Measurements from ENCODE around the gene SRRM3.
"Not testable (repeated sequence)": the region's sequence is repeated elsewhere in the genome, so short reads cannot be mapped to it uniquely, and the experiment has no call there.

Gene SRRM3

DNA sequence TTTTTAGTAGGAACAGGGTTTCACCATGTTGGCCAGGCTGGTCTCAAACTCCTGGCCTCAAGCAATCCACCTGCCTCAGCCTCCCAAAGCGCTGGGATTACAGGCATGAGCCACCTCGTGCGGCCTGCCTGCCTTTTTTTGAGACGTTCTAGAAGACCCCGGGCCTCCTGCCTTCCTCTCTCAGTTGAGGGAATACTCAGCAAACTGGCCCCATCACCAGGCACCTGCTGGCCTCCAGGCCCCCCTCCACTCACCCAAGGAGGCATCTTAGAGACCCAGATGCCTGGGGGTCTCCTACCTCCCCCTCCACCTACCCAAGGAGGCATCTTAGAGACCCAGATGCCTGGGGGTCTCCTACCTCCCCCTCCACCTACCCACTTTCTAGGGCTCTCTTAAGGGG lies 91.2 kb downstream of the SRRM3 start:
- DNase-seq, result not testable (repeated sequence)

DNA sequence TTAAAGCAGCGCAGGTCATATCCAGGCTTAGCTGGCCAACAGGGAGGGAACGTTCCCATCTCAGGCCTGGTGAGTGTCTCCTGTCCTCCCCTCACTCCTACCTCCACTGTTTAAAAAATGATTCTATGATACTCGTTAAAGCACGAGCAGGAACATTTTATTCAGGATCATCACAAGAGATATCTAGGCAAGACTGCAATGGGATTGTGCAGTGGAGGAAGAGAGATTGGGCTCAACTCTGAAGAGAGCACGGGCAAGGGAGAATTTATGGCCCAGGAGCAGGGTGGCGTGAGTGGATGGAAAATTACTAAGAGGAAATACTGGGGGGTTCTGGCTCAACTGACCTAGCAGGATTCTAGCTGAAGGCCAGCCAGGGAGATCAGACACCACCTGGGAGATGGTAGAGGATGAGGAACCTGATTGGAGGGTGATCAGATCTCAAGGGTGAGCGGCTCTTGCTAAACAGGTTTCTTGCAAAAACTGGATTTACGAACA lies 91.8 kb downstream of the SRRM3 start:
- no peak for DNase-seq

DNA sequence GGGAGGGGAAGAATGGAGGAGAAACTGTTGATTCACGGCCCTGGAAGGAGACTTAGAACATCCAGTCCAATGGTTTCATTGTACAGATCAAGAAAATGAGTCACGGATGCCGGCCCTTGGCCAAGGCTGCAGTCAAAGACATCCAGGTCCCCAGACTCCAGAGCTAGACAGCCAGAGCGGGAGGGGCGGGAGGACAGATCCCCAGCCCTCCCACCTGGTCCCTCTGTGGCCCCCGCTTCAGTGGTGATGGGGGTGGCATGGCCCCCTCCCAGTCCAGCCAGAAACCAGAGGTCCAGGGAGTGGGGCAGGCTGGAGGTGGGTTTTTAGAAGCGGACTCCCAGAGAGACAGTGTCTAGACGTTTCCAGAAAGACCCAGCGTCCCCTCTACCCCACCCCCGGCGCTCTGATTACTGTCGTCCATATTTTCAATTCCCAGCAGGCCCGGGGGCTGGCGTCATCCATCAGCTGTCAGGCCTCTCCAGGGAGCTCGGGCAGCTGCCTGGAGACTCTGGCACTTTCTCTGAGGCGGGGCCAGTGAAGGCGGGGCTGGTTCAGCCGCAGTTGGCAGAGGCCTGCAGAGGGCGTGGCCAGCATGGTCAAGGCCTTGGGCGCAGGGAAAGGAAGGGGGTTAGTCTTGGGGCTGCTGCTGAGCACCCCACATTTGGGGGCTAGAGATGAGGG lies 92.8 kb downstream of the SRRM3 start:
- DNase-seq, result no peak

DNA sequence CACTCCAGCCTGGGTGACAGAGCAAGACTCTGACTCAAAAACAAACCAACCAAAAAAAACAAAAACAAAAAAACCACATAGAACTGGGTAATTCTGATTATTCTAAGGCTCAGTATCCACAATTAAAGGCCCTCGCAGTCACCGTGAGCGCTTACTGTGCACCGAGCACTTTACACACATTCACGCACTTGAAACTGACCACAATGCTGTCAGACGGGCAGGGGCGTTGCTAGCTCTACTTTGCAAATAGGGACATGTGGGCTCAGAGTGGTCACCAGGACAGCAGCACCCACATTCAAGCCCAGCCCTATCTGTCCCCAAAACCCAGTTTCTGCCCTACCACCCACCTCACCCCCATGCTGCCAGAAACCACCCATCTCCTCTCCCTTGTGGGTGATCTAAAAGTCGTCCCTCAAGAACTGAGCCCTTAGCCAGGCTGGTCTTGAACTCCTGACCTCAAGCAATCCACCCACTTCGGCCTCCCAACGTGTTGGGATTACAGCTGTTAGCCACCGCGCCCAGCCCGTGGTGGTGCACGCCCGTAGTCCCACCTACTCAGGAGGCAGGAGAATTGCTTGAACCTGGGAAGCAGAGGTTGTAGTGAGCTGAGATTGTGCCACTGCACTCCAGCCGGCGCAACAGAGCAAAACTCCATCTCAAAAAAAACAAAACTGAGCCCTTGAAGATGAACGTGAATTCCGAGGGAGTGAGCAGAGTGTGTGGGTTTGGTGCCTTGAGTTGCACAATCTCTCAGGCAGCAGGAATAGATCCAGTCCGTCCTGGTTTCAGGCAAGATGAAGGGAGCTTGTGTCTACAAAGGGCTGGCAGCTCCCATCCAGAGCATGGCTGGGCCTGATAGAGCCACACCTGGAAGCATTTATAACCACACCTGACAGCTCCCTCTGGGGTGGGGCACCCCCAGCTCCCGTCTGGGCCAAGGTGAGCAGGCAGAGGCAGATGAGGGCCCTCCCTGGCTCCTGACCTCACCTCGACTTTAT lies 95.3 kb downstream of the SRRM3 start:
- no peak for DNase-seq

DNA sequence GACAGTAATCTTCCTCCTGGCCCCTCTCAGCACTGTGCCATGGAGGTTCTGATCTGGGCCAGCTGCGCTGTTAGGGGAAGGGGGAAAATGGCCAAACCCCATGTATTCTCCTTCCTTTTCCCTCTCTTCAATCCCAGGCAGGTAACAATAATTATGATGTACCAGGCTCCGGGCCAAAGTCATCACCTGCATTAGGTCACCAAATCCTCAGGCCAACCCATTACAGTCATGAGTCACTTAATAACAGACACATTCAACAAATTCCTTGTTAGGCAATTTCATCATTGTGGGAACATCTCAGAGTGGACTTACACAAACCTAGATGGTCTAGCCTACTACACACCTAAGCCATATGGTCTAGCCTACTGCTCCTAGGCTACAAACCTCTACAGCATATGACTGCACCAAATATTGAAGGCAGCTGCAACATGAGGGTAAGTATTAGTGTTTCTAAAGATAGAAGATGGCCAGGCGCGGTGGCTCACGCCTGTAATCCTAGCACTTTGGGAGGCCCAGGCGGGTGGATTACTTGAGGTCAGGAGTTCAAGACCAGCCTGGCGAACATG lies 98.6 kb downstream of the SRRM3 start:
- no peak for DNase-seq

DNA sequence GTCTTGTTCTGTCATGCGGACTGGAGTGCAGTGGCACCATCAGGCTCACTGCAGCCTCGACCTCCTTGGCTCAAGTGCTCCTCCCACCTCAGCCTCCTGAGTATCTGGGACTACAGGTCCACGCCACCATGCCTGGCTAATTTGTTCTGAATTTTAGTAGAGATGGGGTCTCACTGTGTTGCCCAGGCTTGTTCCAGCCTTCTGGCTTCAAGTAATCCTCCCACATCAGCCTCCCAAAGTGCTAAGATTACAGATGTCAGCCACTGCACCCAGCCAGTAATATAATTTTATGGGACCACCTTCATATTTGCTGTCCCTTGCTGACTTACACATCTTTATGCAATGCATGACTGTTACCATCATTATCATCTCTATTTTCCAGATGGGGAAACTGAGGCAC lies 99.3 kb downstream of the SRRM3 start:
- no peak for DNase-seq

DNA sequence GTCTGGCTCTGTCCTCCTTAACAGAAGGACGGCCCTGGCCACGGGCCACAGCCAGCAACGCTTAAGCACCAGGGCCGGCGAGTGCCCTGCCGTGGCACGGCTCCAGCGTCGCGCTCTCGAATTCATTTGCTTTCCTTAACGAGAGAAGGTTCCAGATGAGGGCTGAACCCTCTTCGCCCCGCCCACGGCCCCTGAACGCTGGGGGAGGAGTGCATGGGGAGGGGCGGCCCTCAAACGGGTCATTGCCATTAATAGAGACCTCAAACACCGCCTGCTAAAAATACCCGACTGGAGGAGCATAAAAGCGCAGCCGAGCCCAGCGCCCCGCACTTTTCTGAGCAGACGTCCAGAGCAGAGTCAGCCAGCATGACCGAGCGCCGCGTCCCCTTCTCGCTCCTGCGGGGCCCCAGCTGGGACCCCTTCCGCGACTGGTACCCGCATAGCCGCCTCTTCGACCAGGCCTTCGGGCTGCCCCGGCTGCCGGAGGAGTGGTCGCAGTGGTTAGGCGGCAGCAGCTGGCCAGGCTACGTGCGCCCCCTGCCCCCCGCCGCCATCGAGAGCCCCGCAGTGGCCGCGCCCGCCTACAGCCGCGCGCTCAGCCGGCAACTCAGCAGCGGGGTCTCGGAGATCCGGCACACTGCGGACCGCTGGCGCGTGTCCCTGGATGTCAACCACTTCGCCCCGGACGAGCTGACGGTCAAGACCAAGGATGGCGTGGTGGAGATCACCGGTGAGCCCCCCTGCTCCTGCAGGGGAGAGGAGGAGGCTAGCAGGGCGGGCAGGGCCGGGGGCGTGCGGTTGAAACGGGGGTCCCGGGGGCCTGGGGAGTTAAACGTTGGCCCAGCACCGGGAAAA lies 100.9 kb downstream of the SRRM3 start, which contains the start of gene HSPB1:
HSPB1 (plus strand) TSS at position 327 of the 855 bp plus-strand sequence; CDS start at position 367, 40 bp downstream.
- DNase-seq, result peak; percentile 70 to 74

DNA sequence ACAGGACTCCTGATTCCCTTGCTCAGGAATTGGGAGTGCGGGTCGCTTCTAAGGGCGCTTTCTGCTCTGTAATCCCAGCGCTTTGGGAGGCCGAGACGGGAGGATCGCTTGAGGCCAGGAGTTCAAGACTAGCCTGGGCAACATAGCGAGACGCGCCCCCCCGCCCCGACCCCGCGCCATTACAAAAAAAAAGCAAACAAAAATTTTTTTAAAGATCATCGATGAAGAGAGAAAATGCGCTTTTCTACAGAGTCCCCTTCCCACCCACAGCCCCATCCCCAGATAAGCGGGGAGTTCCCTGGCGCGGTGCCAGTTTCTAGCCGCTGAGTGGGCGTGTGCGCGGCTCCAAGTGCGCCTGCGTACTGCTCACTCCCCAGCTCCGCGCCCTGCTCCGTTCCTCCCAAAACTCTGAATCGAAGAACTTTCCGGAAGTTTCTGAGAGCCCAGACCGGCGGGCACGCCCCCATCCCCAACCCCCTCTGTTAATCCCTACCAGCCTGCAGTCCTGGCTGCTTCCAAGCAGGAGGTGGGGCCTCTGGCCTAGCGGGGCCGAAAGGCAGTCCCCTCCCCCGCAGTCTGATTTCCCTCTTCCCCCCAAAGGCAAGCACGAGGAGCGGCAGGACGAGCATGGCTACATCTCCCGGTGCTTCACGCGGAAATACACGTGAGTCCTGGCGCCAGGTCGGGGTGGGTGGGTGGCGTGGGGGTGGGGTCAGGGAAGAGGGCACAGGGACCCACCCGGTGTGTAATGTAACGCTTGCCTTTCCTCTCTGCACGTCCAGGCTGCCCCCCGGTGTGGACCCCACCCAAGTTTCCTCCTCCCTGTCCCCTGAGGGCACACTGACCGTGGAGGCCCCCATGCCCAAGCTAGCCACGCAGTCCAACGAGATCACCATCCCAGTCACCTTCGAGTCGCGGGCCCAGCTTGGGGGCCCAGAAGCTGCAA lies 101.8 kb downstream of the SRRM3 start:
- peak; percentile 83 to 85 for DNase-seq

DNA sequence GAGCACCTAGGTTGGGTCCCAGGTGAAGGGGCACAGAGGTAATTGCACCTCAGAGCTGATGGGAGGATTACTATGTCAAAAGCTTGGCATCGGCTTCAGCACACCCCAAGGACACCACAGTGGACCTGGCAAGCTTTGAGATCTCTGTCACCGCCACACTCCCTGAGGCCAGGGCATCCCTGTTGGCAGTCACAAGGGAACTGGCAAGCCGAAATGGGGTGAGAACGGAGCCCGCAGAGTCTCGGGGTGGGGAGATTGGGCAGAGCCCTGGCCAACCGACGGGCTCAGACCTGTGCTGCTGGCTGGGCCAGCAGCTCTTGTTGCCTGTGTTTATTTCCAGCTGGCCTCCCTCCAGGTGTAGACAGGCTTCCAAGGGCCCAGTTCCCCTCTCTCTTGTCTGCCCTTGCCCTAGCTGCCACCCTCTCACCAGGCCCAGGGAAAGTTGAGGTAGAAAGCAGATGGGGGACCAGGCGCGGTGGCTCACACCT lies 103.2 kb downstream of the SRRM3 start:
- no peak for DNase-seq

DNA sequence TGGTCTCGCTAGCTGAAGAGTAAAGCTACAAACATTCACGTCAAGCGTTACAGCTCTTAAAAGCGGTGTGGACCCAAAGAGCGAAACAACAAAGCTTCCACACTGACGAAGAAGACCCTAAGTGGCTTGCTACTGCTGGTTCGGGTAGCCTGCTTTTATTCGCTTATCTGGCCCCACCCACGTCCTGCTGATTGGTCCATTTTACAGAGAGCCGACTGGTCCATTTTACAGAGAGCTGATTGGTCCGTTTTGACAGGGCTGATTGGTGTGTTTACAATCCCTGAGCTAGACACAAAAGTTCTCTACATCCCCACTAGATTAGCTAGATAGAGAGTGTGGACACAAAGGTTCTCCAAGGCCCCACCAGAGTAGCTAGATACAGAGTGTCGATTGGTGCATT lies 107.2 kb downstream of the SRRM3 start:
- not testable (repeated sequence) for DNase-seq

DNA sequence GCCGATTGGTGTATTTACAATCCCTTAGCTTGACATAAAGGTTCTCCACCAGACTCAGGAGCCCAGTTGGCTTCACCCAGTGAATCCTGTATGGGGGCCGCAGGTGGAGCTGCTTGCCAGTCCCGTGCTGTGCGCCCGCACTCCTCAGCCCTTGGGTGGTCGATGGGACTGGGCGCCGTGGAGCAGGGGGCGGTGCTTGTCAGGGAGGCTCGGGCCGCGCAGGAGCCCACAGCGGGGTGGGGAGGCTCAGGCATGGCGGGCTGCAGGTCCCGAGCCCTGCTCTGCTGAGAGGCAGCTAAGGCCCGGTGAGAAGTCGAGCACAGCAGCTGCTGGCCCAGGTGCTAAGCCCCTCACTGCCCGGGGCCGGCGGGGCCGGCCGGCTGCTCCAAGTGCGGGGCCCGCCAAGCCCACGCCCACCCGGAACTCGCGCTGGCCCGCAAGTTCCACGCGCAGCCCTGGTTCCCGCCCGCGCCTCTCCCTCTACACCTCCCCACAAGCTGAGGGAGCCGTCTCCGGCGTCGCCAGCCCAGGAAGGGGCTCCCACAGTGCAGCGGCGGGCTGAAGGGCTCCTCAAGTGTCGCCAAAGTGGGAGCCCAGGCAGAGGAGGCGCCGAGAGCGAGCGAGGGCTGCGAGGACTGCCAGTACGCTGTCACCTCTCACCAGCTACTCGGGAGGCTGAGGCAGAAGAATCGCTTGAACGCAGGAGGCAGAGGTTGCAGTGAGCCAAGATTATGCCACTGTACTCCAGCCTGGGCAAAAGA lies 107.8 kb downstream of the SRRM3 start:
- not testable (repeated sequence) for DNase-seq

DNA sequence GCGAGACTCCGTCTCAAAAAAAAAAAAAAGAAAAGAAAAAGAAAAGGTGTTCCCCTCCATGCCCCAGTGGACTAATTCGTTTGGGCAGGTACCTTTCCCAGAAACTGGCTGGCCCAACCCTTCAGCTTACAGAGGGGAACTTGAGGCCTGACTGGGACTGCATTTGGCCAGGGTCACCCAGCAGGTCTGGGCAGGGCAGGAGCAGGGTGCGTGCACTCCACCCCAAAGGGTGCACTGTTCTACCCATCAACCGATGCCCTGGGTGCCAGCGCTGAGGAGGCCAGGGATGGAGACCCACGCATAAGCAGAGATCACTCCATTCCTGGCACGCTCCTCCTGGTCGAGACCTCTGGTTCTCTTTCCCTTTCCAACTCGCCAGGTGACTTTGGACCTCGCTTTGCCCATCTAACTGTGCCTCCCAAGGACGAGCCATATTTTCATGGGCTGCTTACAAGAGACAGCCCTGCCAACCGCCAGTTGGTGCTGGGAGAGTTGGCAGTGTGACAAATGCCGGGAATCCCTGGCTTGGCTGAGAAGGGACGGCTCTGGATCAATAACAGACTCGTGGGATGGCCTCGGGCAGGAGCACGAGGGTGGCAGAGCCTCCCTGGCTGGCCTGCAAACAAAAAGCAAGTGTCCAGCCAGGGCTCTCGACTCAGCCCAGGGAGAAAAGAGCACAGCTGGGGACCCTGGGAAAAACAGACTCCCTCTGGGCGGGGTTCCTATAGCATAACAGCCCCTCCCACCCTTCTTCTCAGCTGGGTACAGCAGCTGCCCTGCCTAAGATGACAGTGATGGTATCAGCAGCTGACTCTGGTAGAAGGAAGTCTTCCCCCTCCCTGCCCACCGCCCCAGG lies 108.6 kb downstream of the SRRM3 start:
- DNase-seq, result no peak

DNA sequence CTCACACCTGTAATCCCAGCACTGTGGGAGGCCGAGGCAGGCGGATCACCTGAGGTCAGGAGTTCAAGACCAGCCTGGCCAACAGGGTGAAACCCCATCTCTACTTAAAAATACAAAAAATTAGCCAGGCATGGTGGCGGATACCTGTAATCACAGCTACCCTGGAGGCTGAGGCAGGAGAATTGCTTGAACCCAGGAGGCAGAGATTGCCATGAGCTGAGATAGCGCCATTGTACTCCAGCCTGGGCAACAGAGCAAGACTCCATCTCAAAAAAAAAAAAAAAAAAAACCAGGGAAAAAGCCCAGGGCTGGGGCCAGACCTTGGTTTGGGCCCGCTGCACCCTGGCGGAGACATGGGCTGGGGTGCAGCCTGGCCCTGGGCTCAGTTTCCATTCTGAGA lies 110.1 kb downstream of the SRRM3 start:
- not testable (repeated sequence) for DNase-seq

DNA sequence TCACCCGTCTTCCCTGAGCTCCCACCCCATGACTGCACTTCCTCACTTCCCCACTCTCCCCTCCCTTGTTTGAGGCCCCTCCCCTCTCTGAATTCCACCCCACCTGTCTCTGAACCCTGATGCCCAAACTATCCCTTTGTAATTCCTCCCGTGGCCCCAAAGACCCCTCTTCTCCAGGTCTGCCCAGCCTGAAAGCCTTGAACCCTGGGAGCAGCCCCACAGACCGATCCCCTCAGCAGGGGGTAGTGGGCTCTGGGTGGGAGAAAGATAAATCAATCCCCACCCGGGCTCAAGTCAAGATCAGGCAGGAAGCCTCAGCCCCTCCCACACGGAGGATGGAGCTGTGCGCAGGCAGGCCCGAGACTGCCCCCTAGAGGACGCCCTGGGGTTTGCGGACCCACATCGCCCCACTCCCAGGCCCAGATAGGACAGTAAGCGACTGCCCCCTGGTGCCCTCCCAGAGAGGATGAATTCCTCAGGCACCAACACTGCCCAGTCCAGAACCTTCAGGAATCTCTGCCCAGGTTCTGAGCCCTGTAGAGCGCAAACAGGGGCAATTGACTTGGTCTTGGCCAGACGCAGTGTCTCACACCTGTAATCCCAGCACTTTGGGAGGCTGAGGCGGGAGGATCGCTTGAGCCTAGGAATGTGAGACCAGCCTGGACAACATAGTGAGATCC lies 112.5 kb downstream of the SRRM3 start:
- peak; percentile 95 to 97 for DNase-seq

DNA sequence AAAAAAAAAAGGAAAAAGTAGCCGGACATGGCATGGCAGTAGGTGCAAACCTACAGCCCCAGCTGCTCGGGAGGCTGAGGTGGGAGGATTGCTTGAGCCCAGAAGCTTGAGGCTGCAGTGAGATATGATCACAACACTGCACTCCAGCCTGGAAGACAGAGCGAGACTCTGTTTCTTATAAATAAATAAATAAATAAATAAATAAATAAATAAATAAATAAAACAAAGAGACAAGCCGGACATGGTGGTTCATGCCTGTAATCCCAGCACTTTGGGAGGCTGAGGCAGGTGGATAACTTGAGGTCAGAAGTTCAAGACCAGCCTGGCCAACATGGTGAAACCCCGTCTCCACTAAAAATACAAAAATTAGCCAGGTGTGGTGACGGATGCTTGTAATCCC lies 113.0 kb downstream of the SRRM3 start:
- DNase-seq, result not testable (repeated sequence)

DNA sequence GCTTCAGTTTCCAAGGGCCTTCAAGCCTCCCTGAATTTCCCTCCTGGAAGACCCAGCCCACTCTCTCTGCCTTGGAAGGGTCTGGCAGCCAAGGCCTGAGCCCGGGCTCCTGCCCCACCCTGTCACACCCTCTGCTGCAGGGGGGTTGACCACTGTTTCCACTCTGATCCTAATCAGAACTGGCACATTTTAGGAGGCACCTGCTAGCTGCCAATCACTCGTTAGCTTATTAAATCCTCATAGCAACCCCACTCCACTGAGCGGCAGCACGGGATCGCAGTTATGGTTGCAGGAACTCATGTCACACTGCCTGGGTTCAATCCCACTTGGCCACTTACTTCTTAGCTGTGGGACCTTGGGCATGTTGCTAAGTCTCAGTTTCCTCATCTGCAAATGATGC lies 113.7 kb downstream of the SRRM3 start:
- no peak for DNase-seq

DNA sequence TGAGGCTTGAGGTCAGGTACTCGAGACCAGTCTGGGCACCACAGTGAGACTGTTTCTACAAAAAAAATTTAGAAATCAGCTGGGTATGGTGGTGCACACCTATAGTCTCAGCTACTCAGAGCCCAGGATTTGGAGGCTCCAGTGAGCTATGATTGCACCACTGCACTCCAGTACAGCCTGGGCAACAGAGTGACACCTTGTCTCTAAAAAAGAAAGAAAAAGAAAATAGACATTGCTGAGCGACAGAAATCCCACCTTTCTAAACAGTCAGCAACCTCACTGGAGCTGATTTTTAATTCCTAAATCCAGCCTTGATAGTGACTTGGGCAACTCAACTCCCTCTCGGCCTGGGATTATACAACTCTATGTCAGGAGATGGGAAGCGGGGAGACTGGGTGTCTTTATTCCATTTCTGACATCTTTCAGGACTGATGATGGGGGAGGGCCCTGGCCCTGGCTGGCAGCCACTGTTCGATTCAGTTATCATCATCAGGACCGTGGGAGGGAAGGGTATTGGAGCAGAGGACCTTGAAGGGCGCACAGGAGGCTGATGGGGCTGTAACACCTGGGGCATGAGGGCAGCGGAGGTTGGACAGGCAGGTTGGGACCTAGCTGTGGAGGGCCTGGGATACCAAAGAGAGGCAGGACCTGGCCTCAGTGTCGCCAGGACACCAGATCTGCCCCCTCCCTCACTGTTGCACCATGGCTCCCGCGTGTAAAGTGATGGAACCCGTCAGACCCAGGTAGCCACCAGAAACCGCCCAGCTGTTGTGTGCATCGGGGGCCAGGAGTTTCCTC lies 115.5 kb downstream of the SRRM3 start:
- DNase-seq, result no peak
